Retina (tissue), 1 donor: ENCODE results near the gene IL27RA.

ENCODE experiments used
- DNase-seq: peaks from one replicate; pipeline ENCODE4 v3.0.0-alpha.2; 2016

Gene IL27RA

DNA sequence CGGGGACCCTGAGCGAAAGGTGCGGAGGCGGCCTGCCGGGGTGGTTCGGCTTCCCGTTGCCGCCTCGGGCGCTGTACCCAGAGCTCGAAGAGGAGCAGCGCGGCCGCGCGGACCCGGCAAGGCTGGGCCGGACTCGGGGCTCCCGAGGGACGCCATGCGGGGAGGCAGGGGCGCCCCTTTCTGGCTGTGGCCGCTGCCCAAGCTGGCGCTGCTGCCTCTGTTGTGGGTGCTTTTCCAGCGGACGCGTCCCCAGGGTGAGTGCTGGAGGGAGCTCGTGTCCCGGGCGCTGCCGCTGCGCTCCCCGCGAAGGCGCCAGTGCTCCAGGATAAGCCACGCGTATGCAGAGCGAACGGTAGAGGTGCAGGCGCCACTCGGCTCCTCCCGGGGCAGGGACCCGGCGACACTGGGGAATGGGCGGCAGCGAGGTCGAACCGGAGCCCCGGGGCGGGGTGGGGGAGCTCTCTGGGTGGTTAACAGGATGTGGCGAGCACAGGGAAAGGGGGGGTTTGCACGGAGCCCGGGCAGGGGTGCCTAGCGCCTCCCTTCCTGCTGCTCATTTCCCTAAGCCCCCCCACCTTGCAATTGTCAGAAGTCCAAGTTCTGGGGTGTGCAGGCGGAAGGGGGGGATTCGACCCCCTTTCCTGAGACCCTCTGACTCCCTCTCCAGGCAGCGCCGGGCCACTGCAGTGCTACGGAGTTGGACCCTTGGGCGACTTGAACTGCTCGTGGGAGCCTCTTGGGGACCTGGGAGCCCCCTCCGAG is at the start of gene IL27RA:
Gene IL27RA (plus strand): TSS at position 44 of the 762 bp plus-strand sequence. CDS start 111 bp downstream, at position 155.
- peak; percentile 83 for DNase-seq

DNA sequence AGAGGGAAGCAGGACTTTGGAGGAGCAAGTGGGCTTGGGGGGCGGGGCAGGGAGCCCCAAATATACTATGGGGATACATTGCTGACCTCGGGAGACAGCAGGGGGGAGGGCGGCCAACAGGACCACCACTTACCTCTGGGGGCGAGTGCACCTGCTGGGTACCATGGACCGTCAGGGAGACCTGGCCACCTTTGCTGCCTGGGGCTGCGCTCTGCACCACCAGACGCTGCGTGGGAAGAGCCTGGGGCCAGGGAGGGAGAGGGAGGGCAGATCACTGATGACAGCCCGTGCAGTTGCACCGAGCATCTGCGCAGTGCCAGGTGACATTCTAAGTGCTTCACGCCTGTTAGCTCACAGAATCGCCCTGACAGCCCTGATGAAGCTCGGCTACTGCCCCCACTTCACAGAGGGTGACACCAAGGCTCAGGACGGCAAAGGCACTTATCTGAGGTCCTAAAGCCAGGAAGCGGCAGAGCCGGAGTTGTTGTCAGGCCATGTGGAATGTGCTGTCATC is 49.5 kb upstream of the IL27RA start:
- no peak for DNase-seq

DNA sequence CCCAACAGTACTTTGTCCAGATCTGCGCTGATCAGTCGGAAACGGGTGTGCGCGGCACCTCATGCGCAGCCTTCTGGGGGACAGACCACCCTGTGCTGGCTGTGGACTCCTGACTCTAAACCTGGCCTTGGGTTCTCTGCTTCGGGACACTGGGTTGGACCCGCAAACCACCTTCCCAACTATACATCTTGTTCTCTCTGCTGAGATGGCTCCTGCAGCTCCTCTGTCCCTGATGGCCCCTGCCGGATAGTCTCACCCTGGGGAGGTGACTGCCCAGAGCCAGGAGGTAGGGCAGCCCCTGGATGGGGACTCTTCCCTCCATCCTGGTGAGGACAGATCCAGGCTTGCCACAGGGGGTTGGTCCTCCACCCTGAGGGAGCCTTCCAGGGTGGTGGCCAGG is 48.8 kb upstream of the IL27RA start:
- DNase-seq: no peak

DNA sequence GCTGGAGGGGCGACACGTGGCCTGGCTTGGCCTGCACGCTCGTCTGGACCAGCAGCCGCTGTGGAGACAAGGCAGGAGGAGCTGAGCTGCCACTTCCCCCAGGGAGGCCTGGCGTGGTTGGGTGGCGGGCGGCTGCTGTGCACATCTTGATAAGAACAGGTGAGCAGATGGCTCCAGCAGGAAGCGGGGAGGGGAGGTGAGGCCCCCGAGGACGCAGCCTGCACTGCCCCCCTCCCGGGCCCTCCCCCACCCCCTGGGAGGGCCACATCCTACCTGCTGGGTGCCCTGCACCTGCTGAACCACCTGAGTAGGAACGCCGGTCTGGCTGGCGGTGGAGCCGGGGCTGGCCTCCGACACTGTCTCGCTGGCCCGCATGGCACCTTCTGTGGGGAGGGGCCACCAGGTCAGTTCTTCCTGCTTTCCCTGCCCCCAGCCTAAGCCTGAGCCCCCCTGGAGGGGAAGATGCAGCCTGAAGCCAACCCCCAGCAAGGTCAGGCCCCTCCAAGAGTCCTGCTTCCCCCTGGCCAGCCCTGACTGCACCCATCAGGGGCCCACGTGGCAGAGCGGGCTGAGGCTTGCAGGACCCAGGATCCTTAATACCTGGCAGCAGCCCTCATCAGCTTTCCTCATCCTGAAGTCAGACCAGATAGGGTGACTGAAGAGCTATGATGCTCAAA is 48.2 kb upstream of the IL27RA start:
- no peak for DNase-seq

DNA sequence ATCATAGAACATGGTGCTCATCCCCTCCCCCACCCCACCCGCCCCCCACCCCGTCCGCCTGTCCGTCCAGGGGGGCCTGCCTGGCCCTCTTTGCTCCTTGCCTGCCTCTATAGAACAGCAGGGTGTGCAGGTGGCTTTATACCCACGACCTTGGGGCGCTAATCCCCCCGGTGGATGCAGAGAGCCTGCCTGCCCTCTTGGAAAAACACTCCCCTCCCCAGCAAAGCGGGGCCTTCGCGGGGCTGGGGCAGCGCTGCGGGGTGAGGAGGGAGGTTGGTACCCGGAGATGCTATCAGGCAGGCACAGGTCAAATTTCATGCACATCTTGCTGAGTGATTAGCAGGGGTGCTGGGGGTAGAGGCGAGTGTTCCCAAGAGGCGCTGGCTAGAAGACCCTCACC is 47.4 kb upstream of the IL27RA start:
- no peak for DNase-seq

DNA sequence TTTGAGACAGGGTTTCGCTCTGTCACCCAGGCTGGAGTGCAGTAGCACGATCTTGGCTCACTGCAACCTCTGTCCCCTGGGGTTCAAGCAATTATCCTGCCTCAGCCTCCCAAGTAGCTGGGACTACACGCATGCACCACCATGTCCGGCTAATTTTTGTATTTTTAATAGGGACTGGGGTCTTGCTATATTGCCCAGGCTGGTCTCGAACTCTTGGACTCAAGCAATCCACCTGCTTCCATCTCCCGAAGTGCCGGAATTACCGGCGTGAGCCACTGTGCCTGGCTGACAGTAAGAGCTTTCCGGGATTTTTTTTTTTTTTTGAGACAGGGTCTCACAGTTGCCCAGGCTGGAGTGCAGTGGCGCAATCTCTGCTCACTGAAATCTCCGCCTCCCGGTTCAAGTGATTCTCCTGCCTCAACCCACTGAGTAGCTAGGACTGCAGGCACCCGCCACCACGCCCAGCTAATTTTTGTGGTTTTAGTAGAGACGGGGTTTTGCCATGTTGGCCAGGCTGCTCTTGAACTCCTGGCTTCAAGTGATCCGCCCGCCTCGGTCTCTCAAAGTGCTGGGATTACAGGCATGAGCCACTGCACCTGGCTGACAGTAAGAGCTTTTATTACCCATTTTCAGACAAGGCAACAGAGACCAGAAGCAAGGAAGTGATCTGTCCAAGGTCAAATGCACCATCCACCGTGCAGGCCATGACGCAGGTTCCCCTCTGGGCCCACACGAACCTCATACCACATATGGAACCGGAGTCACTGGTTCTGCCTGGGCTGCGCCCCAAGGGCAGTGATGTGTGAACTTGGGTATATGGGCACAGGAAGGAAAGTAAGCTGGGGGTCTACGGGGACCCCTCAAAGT is 46.5 kb upstream of the IL27RA start:
- DNase-seq: no peak

DNA sequence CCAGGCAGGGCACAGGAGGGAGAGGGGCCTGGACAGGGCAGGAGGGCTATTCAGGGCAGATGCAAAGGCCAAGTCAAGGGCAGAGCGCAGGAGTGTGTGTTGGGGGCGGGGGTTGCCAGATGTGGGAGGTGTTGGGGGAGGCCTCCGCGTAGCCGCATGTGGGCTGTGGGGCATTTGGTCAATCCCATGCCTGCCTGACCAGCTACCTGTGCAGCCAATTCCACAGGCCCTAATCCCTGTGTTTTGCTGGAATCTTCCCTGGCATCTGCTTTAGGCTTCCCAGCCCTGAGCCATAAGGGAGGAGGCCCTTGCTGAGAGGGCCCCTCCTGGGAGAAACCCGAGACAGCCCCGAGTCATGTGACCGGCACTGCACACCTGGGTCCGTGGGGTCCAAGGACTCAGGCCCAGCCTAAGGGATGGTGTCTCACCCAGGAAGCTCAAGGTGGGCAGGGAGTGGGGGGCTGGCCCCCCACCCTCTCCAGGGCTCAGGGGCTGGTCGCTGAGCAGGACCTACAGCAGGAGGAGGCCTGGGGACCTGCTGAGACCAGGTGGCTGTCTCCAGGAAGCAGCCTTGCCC is 45.7 kb upstream of the IL27RA start:
- DNase-seq: no peak

DNA sequence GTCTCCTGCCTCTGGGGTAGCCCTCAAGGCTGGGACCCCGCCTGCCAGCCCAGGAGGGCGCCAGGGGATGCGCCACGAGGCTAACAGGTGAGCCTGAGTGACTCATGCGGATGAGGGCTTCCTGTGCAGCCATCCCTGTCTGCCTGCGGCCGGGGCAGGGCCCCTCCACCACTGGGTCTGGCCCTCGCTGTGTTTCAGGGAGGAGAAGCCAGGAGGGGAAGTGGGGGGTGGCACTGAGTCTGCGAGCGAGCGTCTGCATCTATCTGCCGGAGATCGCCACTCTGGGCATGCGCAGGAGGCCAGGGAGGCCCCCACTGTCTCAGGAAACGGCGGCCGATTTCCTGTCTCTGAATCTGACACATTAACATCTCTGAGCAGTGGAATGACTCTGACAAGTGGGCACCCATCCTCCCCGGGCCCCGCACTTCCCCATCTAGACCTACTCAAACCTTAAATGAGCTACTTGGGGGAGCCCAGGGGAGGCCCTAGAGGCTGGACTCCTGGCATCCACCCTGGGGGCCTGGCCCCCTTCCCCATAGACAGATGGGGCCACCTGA is 45.1 kb upstream of the IL27RA start:
- DNase-seq: no peak

DNA sequence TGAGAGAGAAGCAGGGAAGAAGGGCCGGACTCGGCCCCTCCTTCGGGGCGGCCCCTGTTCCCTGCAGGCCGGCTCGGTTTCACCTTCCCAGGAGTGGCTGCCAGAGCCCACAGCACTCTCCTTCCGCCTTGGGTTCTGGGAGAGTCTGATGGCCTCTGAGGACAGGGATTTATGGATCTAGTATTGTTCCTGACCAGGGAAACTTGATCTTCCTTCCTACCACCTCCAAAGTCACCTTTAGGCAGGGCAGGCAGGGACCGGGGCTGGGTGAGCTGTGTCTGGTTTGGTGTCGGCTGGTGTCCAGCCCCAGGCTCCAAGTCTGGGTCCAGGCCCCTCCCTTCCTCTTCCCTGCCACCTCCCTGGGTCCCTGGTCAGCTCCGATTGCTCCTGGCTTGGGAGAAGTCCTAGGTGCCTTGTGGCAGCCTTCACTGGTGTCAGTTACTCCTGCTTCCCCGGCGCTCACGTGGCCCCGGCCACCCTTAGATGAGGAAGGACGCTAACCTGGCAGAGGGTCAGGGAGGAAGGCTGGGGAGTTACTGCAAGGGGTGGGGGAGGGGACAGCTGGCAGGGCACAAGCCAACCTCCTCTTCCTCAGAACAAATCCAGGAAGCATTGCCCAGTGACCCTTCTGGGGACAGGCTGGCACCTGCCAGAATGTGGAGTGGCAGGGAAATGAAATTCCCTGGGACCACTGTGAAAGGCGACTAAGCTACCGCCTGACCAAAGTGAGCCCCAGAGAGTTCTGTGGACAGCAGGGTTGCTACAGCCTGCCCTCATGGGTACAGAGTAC is 44.3 kb upstream of the IL27RA start:
- DNase-seq: no peak

DNA sequence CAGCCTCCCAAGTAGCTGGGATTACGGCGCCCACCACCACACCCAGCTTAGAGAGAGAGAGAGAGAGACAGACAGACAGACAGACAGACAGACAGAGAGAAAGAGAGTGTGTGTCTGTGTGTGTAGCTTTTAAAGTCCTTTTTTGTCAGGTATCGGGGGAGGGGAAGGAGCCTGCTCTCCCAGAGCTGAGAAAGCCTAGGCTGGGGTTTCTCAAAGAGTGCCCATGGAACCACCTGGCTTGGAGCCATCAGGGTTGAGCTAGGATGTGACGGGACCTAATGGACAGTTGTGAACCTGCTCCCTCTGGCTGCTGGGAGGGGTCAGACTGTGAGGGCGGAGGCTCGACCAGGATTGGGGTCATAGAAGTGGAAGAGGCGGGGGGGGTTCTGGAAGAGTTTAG is 42.1 kb upstream of the IL27RA start:
- no peak for DNase-seq

DNA sequence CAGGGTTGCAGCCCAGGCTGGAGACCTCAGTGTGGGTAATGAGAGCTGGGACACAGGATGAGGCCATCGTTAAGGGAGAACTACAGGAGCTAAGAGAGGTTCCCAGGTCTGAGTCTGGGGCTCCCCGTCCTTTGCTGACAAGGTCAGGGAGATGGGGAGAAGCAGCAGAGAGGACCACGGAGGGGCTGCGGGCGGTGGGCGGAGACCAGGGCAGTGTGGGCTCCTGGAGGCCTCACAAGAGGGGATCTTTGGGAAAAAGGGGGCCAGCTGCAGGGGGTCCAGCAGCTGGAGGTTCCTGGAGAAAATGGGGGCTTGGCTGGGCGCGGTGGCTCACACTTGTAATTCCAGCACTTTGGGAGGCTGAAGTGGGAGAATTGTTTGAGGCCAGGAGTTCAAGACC is 41.5 kb upstream of the IL27RA start:
- DNase-seq: no peak

DNA sequence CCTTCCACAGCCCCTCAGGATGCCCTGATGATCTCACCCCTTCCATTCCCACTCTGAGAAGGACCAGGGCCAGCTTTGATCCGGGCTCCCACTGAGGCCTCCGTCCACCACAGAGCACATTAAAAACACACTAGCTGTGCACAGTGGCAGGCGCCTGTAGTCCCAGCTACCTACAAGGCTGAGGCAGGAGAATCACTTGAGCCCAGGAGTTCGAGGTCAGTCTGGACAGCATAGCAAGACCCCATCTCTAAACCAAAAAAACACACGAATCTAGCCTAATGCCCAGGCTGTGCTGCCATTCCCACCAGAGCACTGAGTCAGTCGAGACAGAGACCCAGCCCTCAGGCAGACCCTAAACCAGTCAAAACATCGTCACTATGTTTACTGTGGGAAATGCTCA is 39.5 kb upstream of the IL27RA start:
- DNase-seq: no peak

DNA sequence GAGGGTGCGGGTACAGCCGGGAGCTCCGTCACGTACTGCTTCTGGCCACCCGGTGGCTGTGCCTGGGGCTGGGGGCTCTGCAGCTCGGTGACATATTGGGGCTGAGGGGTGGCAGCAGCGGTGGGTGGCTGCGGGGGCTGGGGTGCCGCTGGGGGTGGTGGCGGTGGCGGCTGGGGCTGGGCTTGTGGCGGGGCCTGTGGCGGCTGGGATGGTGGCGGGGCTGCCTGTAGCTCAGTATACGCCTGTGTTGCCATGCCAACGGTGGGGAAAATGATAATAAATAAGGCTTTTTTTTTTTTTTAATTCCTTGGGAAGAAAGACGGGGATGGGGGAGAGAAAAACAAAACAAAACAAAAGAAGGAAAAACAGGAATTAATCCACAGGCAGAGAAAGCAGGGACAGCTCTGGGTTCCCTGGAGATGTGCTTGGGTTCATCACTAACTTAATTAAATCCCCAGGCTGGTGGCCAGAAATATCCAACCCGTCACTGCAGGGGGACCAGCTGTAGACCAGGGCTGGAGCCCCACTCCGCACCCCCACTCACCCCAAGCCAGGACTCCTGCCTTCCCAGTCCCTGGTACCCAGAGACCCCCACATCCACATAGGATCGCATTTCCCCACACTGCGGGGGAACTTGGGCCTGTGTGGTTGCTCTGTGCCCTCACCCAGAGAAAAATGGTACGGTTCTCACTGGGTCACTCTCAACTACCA is 37.8 kb upstream of the IL27RA start:
- DNase-seq: no peak

DNA sequence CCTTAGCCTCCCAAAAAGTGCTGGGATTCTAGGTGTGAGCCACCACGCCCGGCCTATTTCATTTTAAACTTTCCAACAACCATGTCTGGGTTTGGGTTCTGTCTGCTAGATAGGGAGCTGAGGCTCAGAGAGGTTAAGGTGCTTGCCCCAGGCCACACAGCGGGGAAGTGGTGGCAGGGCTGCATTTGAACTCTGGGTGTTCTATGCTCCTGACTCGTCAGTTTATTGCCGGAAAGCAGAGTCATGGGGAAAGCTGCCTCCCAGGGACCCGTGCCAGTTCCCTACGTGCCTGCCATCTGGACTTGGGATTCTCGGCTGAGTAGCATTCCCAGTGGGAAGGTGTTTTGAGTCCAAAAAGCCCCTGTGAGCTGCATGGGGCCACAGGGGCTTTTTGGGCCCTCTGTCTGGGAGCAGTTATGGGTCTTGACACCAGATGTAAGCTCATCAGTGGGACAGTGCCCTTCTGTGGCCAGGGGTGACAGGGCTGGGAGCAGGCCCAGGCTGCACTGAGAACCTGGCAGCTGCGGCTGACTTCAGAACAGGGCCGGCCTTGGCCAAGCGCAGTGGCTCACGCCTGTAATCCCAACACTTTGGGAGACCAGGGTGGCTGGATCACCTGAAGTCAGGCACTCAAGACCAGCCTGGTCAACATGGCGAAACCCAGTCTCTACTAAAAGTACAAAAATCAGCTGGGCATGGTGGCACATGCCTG is 36.4 kb upstream of the IL27RA start:
- no peak for DNase-seq

DNA sequence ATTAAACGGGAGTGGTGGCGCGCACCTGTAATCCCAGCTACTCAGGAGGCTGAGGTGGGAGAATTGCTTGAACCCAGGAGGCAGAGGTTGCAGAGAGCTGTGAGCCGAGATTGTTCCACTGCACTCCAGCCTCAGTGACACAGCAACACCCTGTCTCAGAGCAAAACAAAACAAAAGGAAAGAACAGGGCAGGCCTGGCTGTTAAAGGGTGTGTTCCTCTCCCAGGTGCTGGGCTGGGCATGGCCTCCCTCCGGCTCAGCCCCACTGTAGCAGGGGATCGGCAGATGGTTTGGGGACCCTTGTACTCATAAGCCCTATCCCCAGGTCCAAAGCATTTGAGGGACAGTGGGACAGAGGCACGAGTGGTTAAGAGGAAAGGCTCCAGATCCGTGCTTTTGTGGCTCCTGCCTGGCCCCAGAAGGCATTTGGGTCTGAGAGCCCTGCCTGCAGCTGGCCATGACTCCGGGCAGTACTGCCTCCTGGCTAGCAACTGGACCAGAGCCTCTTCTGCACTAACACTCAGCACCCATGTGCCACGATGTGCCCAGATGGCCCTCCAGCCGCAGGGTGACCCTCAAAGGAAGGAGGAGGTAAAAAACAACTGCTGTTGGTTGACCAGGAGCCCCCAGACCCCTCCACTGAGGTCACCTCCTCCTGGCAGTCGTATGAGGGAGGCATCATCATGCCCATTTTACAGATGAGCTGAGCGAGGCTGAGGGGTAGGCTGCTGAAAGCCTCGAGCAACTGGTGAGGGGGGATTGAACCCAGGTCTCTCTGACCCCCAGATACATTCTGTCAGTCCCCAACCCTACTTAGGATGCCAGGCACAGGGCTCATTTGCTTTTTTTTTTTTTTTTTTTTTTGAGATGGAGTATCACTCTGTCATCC is 35.4 kb upstream of the IL27RA start:
- no peak for DNase-seq

DNA sequence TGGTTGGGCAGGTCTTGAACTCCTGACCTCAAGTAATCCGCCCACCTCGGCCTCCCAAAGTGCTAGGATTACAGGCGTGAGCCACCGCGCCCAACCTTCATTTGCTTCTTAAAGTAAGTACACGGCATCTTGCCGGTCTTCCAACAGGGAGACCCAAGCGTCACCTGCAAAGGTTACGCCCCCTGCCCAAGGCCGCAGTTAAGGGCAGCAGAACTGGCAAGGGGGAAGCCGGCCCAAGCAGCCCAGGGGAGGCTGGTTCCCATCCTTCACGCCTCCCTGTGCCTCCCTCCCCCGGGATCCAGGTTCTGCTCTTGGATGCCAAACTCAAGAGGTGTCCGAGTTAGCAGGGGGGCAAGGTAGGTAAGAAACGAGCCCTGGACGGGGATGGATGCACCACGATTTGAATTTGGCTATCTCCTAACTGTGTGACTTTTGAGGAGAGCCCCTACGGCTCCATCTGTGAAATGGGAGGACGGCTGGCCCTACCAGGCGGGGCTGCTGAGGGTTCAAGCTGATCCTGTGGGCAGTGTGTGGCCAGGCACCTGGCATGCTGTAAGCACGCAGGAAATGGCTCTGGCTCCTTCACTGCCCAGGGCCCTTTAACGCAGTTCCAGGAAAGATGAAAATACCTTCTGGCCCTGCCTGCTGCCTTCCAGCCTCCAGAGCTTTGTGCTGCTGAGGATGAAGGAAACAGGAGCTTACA is 34.5 kb upstream of the IL27RA start:
- DNase-seq: no peak

DNA sequence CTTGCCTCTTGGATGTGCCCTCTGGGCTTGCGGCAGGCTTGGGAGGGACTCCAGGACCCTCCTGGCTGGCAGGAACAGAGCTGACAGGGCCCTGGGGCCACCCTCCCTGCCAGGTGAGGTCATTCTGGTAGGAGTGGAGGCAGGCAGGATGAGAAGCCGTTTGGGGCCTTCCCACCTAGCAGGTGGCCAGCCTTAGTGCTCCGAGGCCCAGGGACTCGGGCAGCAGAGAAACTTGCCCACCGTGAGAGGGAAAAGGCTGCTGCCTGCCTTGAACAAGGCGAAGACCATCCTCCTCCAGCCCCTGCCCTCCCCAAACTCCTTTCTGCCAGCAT is 34.0 kb upstream of the IL27RA start:
- no peak for DNase-seq

DNA sequence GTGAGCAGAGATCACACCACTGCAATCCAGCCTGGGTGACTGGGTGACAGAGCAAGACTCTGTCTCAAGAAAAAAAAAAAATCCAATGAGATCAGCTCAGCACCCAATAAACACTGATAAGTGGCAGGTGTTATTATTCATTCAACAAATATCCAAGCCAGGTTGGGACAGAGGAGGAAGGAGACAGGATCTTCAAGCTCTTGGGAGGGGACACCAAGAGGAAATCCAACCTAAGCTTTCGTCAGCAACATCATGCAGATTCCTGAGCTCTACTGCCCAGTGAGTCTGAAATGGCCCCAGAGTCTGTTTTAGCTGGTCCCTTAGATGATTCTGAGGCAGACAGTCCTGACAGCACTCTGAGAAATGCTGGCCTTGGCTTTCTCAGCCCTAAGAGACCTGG is 33.1 kb upstream of the IL27RA start:
- DNase-seq: no peak

DNA sequence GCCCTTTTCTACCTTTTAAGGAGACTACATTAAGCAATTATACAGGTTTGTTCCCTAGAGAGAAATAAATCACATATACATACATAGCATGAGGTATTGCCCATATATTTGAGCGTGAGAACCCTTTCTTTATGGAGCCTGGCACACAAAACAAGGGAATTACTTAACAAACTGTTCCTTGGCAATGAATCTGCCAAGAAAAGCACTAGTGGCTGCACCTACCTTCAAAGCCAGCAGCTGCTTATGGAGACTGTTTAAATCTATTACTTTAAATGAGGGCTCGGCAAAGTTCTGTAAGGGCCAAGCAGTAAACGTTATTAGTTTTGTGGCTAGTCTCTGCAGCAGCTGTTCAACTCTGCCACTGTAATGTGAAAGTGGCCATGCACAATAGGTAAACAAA is 32.5 kb upstream of the IL27RA start:
- DNase-seq: no peak
